ENCODE results near the gene CLEC2L.

Gene CLEC2L

GRCh38 chr7:139574618-139575337, 51.3 kb downstream of the CLEC2L start:
- no peak for DNase-seq (ENCODE audit: low read depth, low spot score)

- DNase-seq (ENCODE audit: low read depth, low spot score) = no peak
Measured at GRCh38 chr7:139575338-139575680, 51.8 kb downstream of the CLEC2L start.

- DNase-seq (ENCODE audit: low read depth, low spot score) = no peak
Measured at GRCh38 chr7:139576179-139576973, 52.9 kb downstream of the CLEC2L start.

- DNase-seq (ENCODE audit: low read depth, low spot score) = no peak
Measured at GRCh38 chr7:139580435-139580834, 57.0 kb downstream of the CLEC2L start.

- no peak for DNase-seq (ENCODE audit: low read depth, low spot score)
Measured at GRCh38 chr7:139582130-139582650, 58.7 kb downstream of the CLEC2L start.

GRCh38 chr7:139582671-139583155, 59.2 kb downstream of the CLEC2L start:
- no peak for DNase-seq (ENCODE audit: low read depth, low spot score)

GRCh38 chr7:139583826-139584553, 60.5 kb downstream of the CLEC2L start:
- DNase-seq (ENCODE audit: low read depth, low spot score) = no peak

- no peak for DNase-seq (ENCODE audit: low read depth, low spot score)
Measured at GRCh38 chr7:139585042-139585441, 61.6 kb downstream of the CLEC2L start.

GRCh38 chr7:139586286-139586685, 62.8 kb downstream of the CLEC2L start:
- no peak for DNase-seq (ENCODE audit: low read depth, low spot score)

GRCh38 chr7:139587535-139587934, 64.0 kb downstream of the CLEC2L start:
- no peak for DNase-seq (ENCODE audit: low read depth, low spot score)

- DNase-seq (ENCODE audit: low read depth, low spot score) = no peak
Measured at GRCh38 chr7:139588632-139589031, 65.1 kb downstream of the CLEC2L start.

GRCh38 chr7:139589474-139589873, 66.0 kb downstream of the CLEC2L start:
- no peak for DNase-seq (ENCODE audit: low read depth, low spot score)

GRCh38 chr7:139591550-139592195, 68.2 kb downstream of the CLEC2L start:
- DNase-seq (ENCODE audit: low read depth, low spot score) = no peak

GRCh38 chr7:139592801-139593461, 69.4 kb downstream of the CLEC2L start:
- DNase-seq (ENCODE audit: low read depth, low spot score) = no peak

GRCh38 chr7:139594090-139594489, 70.6 kb downstream of the CLEC2L start:
- DNase-seq (ENCODE audit: low read depth, low spot score) = no peak
